Erythroblast (primary cell): ENCODE measurements around the gene CAMKK1.

ENCODE experiments used
- GATA1 ChIP-seq: IDR thresholded peaks from 2 replicates; pipeline ENCODE4 v1.6.1; 2011; ENCODE audit warnings: low read depth, mild to moderate bottlenecking, control low read depth, low read length, moderate library complexity
- POLR2A ChIP-seq: IDR thresholded peaks from 2 replicates; pipeline ENCODE4 v1.6.1; 2011; ENCODE audit warnings: mild to moderate bottlenecking, low read length

- no peak for TF ChIP-seq POLR2A
- TF ChIP-seq GATA1 = no peak
These were observed 34.9 kb upstream of the CAMKK1 start for GRCh38 chr17:3927628-3928340.
